NCI-H128 (cell line): ENCODE results near the gene AOC3.

ENCODE experiments used
- DNase-seq: peaks from one replicate; lab custom pipeline; 2025; ENCODE audit not compliant: unreplicated experiment; lab: John Stamatoyannopoulos, UW

AOC3 gene, protein sequence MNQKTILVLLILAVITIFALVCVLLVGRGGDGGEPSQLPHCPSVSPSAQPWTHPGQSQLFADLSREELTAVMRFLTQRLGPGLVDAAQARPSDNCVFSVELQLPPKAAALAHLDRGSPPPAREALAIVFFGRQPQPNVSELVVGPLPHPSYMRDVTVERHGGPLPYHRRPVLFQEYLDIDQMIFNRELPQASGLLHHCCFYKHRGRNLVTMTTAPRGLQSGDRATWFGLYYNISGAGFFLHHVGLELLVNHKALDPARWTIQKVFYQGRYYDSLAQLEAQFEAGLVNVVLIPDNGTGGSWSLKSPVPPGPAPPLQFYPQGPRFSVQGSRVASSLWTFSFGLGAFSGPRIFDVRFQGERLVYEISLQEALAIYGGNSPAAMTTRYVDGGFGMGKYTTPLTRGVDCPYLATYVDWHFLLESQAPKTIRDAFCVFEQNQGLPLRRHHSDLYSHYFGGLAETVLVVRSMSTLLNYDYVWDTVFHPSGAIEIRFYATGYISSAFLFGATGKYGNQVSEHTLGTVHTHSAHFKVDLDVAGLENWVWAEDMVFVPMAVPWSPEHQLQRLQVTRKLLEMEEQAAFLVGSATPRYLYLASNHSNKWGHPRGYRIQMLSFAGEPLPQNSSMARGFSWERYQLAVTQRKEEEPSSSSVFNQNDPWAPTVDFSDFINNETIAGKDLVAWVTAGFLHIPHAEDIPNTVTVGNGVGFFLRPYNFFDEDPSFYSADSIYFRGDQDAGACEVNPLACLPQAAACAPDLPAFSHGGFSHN

DNA sequence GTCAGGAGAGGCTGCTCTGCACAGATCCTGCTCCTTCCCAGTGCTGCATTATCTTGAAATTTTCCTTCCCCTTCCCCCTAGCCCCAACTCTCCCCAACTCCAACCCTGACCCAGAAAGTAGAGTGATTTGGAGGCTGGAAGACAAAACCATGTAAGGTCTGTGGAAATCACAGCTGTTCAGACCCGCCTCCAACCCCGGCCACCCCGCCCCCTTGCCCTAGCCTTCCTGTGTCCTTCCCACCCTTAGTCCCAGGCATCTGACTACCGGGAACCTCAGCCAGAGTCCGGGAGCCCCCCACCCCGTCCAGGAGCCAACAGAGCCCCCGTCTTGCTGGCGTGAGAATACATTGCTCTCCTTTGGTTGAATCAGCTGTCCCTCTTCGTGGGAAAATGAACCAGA lies at the start of gene AOC3:
TSS of gene AOC3 (plus strand) at position 246 of the 400 bp plus-strand sequence. CDS start at position 391, 145 bp downstream.
- DNase-seq: no peak

DNA sequence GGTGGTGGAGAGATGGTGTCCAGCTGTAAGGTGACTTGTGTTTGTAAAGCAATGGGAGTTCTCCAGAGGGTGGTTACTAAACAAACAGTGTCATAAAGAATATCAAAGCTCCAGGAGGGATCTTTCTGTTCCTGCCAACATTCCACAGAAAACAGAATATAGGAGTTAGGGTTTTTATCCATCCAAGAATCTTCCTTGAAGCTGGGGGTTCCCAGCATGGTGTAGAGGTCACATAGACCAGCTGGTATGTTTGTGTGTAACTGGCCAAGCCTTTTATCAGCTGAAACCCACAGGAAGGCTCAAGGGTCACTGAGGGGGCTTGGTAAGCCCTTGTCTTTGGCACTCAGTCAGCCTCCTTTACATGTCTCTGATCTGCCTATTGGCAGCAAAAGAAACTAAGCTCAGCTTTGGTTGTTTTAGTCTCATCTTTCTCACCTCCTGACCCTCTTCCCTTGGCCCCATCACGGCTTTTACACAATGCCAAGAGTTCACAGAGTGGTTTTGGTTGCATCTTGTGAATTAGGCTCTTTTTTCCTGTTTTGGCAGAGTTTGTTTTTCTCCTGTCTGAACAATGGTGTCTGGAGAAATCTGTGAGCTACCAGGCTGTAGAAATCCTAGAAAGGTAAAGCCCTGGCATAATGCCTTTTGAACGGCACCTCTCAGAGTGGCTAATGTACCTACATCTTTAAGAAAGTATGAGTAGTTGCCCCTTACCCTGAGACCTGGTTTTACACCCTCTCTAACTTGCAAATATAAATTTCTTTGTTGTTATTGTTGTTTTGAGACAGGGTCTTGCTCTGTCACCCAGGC lies 47.7 kb upstream of the AOC3 start:
- DNase-seq: no peak

DNA sequence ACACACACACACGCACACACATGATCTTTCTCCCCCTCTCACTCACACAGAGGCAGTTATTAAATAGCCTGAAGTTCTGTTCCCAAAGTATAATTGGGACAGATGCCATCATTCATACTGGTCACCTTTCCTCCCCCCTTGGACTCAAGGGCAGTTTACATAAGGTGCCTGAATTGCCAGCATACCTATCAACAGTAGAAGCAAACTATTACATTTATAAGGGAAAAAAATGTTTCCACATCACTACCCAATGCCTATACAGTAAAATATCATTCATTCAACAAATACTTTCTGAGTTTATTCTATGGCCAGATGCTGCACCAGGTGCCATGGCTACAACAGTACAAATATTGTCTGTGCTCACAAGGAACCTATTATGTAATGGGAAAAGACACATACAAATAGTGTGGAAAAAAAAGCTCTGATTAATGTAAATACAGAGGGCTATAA lies 46.1 kb upstream of the AOC3 start:
- no peak for DNase-seq

DNA sequence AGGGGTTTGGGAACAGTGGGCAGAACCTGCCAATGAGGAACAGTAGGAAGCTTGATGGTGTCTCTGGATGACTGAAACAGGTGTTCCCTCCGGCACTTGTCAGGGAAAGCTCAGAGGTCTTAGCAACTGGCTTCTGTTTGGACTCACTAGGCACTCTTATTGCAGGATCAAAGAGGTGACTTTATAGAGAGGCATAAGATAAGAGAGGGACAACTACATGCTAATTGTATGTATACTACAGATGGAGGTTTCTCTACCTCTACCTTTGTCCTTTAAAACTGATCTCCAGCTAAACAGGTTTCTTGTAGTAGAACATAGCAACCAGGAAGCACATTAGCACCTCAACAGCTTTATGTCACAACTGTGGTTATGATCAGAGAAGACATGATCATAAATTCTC lies 44.8 kb upstream of the AOC3 start:
- no peak for DNase-seq

DNA sequence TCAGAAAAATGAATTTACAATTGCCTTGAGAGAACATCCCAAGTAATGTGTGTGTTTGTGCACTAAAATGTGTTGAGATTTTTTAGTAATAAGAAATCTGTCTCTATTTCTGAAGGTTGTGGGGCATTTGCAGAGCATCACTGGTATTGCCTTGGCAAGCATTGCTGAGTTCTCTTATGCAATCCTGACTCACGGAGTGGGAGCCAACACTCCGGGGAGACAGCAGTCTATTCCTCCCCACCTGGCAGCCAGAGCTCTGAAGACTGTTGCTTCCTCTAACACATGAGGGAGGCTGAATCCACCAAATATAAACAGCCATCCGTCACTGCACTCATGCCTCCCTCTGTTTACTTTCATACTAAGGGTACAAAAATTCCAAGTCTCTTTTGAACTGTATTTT lies 41.7 kb upstream of the AOC3 start:
- DNase-seq: no peak

DNA sequence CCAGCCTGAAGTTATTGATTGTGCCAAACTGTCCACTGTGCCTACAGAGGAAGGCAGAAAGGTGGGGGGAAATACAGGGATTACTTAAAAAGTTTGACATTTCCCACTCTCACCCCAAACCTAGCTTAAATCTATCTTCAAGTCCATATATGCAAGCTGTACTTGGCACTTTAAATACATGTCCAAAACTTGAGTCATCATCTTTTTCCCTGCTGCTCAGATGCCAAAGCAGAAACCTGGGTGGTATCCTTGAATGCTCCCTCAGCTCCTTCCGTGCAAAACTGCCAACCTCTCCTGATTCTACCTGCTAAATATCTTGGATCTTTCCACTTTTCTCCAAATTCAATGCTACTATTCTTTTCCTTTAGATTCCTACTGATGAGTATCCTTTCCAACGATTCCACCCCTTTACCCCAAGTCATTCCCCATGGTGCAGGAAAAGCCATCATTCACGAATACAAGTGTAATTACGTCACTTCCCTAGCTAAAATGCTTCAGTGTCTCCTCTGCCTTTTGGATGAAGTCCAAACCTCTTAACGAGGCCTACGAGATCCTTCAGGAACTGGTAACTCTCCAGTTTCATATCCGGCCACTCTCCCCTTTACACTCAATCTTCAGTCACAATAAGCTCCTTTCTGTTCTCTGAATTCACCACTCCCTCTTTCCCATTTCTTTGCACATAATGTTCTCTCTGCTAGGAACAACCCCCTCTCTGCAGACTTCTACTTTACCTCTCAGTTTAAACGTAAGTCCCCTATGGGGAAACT lies 36.2 kb upstream of the AOC3 start:
- no peak for DNase-seq

DNA sequence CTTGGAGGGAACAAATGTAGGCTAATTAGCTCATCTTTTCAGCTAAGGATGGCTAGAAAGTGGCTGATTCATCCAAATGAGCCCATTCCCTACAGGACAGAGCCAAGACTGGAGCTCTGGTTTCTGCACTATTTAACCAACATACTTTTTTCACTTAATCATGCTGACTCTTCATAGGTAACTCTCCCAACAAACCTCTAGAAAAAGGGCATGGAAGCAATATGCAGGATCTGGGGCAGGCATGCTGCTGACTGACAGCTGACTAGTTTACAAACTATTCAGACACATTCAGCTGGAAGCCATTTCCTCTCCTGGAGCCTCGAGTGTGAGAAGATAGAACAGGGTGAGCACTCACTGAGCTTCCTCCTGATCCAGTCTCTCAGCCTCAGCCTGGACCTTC lies 33.1 kb upstream of the AOC3 start:
- DNase-seq: no peak

DNA sequence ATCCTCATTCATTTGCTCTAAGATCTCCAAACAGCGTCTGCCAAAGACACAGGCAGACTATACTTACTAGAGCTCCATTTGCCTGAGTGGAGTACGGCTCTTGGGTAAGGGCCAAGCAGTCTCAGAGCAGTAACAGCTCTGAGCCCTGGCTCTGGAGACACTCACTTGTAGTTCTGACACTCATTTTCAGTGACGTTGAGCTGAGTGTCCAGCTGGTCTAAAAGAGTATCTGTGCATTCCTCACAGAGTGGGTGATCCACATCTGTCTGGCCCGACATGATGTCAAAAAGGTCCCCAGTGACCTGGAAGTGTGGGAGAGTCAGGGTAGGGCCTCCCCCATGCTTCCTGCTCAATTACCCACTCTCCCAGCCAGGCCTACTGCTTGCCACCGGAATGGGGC lies 32.6 kb upstream of the AOC3 start:
- DNase-seq: no peak

DNA sequence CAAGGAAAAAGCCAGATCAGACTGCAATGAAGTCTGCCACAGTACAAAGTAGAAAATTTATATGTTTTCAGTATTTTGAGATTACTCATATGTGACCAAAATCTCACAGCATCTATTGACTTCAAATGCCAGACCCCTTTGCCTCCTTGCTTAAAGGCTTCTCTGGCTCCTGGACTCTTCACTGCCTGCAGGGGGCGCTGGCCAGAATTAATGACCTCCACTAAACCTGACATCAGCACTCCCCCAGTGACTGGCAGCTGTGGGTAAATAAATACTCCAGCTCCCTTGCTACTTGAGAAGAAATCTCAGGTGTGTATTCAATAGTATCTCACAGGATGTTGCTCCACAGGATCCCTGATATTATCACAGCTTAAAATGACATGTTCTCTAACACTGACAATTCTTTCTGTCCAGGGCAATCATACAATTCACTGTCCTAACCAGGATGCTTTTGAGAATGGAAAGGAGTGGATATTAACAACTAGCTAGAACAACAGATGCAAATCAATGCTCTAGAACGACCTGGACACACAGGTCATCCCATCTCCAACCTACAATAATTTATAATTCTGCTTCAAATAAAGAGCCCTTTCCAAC lies 31.0 kb upstream of the AOC3 start:
- no peak for DNase-seq

DNA sequence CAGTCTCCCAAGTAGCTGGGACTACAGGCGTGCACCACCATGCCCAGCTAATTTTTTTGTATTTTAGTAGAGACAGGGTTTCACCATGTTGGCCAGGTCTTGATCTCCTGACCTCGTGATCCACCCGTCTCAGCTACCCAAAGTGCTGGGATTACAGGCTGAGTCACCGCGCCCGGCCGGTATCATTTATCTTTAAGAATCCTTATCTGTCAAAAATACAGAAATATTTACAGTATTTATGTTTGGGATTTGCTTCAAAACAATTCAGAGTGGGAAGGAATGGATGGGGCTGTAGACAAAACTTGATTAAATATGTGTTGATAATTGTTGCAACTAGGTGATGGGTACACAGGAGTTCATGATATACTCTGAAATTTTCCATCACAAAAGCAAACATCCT lies 29.8 kb upstream of the AOC3 start:
- no peak for DNase-seq

DNA sequence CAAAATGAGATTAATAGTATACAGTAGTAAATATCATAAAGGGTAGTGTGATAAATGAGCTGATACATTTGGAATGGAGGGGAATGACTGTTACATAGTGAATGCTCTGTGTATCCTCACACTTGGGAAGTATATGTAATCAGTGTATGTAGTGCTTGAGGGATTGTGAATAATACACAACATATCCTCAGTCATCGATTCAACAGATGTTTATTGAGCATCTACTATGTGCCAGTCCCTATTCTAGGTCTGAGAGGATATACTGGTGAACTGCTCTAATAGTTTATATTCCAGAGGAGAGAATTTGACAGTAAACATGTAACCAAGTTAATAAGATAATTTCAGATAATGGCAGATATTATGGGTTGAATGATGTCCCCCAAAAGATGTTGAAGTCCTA lies 23.5 kb upstream of the AOC3 start:
- no peak for DNase-seq

DNA sequence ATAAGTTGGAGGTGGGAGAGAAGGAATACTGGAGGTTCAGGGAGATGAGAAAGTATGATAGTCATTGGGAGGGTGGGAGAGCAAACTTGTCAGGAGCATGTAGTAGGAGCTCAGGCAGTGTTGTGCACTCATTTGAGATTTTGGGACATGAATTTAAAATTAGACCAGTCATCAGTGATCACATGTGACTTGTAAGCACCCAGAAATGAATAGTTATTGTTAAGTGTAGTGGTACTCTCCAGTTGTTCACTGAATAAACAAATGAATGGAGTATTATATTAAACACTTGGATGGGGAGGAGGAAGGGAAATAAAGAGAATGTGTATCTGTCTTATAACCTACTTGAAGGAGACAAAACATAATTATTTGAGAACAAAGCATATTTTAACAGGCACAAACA lies 20.0 kb upstream of the AOC3 start:
- no peak for DNase-seq

DNA sequence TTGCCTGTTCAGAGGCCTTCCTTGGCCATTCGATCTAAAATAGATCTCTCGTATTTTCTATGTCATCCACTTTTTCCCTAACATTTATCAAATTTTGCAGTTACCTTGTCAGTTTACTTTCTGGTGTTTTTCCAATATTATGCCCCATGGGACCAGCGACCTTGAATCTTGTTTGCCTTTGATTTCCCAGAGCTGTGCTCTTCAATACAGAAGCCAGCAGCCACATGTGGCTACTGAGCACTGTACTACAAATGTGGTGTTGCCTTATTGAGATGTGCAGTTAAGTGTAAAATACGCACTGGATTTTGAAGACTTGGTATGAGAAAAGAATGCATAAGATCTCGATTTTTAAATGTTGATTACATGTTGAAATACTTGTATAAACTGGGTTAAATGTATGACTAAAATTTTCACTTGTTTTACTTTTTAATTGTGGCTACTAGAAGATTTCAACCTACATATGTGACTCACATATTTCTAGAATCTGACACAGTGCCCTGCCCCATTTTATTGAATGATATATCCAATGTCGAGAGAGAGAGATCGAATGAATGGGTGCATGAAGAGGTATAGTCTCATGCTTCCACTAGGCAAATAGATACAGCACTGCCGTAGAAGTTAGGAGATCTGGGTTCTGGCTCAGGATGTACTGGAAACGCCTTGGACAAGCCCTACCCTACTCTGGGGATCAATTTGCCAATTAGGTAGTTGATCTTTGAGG lies 18.6 kb upstream of the AOC3 start:
- no peak for DNase-seq

DNA sequence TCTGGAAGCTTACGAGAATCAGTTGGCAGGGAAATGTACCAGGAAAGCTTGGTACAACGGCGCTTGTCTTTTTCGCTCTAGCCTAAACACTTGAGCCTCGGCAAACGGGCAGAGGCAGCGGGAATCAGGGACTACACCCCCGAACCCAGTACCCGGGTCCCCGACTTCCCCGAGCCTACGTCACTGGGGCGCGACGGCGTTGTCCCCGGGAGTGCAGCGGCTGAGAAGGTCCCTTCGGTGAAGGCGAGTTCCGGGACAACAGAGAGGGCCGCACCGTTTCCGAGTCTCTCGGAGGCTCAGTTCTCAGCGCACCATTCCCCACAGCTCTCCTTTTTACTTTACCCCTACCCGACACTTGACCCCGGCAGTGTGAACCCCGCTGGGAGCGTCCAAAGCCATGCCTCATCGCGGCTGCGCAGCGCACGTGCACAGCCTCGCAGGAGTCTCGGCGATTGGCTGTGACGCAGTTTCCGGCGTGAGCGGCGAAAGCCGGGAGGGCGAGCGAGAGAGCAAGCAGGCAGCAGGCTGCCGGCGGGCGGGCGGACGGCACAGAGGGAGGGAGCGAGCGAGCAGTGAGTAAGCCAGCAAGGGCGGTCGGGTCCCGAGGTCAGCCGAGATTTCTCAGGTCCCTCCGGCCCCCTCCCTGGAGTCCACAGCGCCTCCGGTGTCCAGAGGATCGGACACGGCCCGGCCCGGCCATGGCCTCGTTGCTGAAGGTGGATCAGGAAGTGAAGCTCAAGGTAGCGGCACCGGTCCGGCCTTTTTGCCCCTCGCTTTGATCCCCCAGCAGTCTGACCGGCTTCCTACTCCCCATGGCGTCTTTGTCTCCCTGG lies 17.8 kb upstream of the AOC3 start, which contains the start of gene PSME3:
TSS of gene PSME3 (plus strand) at position 464 of the 833 bp plus-strand sequence. CDS start at position 699, 235 bp downstream.
- peak; percentile 50 for DNase-seq

DNA sequence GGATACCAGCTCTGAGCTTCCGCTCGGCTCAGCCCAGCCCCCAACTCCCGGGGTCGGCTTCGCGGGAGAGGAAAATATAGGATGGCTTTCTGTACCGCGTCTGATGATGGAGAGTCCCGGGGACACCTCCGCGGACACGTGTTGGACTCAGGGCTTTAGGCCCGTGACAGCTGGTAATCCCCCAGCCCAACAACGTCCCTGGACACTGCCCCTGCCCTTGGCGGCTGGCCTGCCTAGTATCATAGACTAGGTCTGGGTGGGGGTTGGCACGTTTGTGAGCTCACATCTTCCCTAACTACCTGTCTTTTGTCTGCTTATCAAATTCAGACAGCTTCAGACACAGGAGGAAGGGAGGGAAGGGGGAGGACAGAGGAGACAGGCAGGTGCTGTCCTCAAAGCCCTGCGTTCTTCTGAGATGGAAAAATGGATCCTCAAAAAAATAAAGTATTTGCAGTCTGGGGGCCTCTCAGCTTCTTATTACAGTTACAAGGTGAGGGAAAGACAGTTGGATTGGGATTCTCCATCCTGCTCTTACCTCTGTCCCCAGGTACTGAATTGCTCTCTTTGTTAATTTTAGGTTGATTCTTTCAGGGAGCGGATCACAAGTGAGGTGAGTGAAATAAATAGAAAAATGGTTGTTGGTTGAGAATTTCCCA lies 17.1 kb upstream of the AOC3 start:
- no peak for DNase-seq

DNA sequence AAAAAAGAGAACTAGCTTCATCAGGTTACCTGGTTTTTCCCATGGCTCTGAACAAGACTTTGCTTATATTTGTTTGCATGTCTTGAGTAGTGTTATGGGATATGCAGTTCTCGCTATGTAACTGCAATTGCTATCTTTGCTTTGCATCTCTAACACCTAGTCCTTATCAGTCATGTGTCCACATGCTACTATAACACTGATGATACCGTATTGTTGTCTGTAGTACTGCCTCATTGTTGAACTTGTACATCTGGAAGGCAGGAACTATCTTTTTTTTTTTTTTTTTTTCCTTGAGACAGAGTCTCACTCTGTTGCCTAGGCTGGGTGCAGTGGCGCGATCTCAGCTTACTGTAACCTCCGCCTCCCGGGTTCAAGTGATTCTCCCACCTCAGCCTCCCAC lies 15.3 kb upstream of the AOC3 start:
- no peak for DNase-seq

DNA sequence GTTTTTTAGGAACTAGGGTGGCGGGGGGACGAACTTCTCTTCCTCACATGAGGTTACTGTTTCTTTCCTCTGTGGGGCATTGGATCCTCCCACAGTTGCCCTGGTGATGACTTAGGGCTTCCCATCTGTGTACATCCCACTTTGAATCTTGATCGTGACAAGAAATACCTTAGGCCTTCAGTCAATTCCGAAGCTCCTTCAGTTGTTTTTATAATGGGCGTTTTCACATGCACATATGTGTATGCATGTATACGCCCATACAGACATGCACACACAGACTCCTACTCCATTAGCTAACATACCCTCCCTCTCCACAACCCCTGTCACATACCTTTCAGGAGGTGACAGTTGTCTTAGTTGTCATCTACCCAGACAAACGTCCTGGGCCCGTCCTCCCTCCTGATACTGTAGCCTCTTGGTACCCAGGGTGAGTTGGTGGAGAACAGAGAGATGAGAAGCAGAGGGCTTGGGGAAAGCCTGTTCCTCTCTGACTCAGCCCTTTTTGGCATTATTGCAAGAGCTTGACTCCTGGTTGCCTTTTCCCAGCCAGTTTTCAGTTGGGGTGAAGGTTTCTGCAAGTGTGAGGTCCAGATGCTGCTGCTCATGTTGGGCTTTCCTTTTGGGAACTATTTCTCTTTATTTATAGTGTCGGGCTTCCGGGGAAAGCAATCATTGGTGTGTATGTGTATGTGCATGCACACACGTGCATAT lies 8.9 kb upstream of the AOC3 start:
- DNase-seq: no peak
